Endothelial cell of hepatic sinusoid (primary cell): ENCODE measurements around the gene MISP3.

ENCODE experiments used
- in situ Hi-C: cut with HindIII; loops from 2 replicates; pipeline ENCODE4 v1.10.0; 2017; ENCODE audit warnings: low sequenced_read_pairs

MISP3 gene

DNA sequence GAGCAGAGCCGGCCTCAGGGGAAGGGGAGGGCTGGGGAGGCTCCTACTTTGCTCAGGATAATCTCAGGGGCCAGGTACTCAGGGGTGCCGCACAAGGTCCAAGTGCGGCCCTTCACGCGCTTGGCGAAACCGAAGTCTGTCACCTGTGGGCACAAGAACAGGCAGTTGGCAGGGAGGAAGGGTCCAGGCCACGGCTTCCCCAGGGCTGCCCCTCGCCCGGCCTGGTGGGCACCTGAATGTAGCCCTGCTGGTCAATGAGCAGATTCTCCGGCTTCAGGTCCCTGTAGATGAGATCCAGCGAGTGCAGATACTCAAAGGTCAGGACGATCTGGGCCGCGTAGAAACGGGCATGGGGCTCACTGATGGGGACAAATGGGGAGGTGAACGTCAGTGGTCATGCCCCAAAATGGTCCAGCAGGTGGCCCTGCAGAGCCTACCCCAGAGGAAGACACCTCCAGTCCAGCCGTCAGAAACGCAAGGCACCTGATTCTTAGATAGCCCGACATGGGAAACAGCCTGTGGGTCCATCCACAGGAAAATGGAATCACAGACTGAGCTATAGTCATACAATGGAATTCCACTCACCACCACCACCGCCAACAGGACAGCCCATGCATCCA lies 25.1 kb downstream of the MISP3 start:
- in situ Hi-C loops, result loop anchor here (25.0 kb wide), 1 partner anchor 360 kb away; a partner anchor contains a TSS

DNA sequence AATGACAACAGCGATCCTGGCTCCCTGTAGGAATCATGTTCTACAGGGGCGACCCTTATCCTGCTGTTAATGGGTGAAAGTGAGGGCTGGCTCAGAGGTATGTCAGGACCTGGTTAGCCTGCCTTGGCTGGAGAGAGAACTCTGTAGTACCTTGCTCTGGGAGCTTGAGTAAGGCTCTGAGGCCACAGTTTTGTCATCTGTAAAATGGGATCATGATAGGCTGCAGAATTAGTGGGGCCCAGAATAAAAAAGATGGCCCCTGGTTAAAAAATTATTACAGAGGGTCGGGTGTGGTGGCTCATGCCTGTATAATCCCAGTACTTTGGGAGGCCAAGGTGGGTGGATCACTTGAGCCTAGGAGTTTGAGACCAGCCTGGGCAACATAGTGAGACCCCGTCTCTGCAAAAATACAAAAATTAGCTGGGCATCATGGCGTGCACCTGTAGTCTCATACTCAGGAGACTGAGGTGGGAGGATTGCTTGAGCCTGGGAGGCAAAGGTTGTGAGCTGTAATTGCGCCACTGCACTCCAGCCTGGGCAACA lies 28.5 kb downstream of the MISP3 start:
- in situ Hi-C loops, result no loop called here

DNA sequence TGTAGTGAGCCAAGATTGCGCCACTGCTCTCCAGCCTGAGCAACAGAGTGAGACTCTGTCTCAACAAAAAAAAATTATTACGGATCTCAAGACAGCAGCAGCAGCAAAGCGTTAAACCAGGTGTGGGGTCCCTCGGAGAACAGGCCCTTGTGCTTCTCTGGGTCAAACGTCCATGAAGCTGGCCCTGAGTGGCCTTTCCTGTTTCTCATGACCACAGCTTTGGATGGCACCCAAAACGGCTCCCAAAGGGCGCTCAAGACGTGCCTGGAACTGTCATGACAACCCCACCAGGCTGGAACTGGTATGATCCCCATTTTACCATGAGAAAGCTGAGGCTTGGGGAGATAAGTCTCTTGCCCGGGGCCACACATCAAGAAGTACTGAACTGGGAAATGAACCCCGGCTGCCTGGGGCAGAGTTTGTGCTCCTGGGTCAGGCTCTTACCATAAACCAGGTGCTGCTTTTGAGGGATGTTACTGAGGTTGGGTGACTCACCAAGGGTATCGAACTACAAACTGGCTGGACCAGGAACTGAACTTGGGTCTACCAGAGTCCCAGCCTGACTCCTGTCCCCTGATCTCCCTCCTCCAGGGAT lies 29.6 kb downstream of the MISP3 start:
- in situ Hi-C loops, result no loop called here

DNA sequence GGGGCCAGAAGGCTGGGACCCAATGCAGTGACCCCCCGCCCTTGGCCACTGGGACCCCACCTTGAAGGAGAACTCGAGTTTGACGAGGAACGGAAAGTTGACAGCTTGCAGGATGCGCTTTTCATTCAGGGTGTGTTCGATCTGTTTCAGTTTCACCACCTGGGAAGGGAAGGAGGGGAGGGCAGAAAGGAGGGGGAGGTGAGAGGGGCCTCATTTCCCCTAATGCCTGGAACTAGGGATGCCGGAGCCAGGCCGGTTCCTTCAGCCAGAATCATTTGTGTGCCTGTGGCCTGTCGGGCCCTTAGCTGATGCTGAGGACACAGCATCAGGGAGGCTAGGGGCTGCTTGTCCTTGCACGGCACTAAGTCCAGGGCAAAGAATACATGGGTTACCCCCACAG lies 30.2 kb downstream of the MISP3 start:
- in situ Hi-C loops, result no loop called here

DNA sequence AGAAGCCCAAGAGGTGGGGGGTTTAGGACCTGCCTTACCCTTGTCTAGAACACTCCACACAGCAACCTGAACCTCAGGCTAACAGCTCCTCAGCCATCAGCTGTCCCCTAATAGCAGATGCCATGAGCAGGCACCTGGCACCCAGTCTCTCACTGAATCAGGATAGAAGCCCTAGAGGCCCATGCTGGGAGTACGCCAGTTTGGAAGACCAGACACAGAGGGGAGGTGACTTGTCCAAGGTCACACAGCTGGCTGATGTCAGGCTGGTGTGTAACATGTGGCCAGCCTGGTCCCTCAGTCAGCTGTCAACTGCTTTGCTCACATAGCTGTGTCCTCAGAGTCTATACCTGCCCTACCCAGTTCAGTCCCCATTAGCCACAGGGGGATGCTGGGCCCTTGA lies 30.7 kb downstream of the MISP3 start:
- in situ Hi-C loops, result no loop called here

DNA sequence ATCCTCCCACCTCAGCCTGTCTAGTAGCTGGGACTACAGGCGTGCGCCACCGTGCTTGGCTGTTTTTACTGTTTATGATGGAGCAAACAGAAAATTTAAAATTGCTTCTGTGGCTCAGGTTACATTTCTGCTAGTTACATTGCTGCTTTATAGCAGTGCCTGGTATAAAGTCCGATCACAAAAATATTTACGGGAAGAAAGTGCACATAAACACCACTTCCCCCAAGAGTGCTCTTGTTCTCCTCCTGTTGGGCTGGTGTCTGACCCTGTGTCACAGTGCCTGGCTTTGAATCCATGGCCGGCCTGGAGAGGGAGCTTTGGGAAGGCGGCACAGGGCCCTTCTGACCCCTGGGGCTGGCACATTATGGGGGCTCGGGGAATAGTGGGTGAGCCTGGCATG lies 33.1 kb downstream of the MISP3 start:
- in situ Hi-C loops, result no loop called here

DNA sequence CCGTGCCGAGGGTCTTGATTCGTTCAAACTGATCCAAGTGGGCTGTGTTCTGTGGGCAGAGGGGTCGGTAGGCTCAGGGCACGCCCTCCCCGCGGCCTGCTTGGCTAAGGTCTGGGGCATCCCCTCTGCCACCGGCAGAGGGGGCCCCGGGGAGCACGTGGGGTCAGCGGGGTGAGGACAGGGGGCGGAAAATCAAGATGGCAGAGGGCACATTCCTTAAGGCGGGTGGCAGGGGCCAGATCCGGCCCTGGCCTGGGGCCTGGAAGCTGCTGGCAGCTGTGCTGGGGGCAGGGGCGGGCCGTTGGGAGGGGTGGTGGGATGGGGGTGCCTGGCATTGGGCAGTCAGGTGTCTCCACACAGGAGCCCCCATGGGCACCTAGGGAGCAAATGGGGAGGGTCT lies 34.3 kb downstream of the MISP3 start:
- in situ Hi-C loops, result no loop called here

DNA sequence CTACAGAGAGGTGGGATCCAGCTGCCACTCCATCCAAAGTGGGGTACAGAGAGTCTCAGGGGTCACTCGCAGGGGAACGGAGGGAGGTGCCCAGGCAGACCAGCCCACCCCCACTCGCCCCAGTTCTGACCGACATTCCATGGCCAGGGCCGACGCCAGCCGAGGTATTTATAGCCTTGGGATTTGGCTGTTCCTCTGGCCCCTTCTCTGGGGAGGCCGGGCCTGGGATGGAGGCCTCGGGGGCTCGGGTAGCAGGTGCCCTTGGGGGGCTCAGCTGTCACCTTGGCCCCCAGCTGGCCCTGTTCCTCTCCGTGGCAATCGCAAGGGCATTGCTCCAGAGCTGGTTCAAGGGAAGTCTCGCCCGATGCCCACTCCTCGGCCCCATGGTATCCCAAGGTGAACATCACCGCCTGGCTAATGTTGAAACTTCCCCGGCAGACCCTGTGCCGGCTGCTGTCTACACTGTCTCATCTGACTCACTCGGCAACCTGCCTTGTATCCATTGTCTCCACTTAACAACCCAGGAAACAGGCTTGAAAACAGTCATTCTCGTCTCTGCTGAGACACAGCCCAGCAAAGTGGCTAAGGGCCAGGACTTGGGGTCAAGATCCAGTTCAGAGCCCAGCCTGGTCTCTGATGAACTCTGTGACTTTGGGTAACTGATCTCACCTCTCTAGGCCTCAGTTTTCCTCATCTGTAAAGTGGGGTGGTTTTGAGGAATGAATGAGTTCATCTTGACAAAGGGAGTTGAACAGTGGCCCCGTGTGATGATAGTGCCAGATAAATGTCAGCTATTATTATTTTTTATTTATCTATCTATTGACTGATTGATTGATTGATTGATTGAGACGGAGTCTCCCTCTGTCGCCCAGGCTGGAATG lies 35.2 kb downstream of the MISP3 start:
- in situ Hi-C loops, result no loop called here

DNA sequence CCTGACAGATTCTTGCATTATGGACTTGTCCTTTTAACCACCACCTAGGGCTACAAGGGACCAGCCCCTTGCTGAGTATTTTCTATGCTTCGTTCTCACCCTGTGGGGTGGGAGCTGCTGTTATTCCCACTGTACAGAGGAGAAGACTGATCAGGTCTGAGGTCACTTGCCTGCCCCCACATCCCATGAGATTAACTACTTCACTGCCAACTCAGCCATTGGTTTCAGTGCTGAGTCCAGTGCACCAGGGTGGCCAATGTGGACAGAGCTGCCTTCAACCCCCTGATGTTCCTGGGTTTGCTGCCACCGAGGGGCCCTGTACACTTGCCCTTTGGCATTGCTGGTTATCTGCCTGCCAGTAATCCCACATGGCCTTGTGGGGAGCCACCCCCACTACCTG lies 38.1 kb downstream of the MISP3 start:
- in situ Hi-C loops, result no loop called here

DNA sequence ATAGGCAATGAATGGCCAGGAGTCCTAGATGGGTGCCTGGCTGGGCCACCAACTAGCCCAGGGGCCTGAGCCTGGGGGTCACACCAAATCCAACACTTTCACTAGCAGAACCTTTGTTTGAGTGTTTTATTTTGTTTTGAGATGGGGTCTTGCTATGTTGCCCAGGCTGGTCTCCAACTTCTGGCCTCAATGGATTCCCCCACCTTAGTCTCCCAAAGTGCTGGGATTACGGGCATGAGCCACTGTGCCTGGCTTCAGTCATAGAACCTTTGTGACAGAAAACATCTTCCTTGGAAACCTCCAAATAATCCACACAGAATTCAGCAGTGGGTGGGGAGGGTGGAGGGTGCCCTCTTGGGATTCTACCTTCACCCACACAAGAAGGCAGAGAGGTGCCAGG lies 38.9 kb downstream of the MISP3 start:
- in situ Hi-C loops, result no loop called here

DNA sequence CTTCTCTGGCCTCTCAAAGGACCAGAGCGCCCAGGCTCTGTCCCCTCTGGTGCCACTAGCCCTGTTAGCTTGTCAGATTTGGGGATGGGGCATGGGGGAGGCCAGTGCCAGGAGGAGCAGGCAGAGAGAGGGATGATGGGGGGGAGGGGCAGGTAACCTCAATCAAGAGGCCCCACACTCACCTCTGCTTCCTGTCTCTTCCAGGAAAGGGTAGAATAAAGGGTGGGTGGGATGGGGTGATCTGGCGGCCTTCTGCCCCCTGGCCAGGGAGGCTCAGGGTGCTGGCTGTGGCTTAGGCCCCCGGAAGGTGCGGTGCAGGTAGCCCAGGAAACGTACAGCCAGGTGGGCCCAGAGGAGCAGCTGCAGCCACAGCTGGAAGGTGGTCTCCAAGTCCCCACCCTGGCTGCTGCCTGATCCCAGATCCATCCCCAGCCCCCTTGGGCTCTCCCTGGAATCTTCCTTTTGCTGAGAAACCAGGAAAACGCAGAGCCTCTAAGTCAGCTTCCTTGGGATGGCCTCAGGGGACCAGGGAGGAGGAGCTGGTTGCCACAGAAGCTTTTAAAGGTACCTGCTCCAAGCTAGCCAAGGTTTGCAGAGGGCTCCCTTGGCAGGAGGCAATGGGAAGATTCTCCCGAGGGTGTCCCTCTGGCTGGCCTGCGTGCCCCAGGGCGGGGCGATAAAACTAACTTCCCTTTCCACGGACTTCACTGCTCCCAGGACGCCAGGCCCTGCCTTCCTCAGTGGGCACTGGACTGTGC lies 39.6 kb downstream of the MISP3 start:
- in situ Hi-C loops, result no loop called here

DNA sequence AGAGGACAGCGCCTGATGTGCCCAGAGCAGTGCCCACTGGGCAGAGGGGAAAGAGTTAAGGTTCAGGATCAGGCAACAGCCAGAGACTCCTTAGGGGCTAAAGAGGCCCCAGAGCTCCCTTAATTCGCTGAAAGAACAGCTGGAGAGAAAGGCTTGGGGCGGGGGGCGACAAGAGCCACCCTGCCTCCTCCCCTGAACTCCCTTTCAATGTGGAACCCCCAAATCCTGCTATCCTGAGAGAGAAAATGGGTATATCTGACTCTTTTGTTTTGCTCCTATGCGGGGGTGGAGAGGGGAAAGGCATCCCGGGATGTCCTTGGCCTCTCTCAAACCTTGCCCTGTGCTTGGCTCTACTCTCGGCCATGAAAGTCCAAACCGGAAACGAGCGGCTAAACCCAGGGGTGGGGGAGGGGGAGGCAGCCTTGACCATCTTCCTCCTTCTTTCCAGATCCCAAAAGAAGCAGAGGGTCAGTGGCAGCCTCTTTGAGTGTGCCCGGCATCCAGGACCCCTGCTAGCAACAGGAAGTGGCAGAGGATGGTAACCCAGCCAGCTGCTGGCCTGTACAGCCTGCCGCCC lies 40.3 kb downstream of the MISP3 start:
- in situ Hi-C loops, result no loop called here

DNA sequence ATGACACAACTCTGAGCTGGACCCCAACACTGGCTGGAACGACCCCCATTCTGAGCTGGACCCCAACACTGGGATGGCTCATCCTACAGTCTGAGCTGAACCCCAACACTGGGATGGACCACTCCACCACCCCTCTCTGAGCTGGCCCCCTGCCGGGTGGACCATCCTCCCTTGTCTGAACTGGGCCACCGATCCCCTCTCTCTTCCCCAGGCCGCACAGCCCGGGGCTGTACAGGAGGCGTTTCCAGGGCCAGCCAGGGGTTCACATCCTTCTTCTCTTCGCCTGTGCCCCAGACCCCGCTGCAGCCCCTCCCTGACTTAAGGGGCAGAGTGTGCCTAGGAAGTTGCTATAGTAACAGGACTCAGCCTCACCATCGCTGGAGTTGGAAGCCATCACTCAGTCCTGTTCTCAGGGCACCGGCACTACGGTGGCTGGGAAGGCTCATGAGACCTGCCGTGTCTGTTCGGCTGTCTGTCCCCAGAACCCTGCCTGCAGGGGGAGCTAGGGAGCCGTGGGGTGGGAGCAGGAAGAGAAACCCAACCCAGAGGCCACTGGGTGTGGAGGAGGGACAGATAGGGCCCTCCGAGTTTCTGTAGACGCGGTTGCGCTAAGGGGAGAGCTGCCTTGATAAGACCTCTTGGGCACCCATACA lies 41.3 kb downstream of the MISP3 start:
- in situ Hi-C loops, result no loop called here

DNA sequence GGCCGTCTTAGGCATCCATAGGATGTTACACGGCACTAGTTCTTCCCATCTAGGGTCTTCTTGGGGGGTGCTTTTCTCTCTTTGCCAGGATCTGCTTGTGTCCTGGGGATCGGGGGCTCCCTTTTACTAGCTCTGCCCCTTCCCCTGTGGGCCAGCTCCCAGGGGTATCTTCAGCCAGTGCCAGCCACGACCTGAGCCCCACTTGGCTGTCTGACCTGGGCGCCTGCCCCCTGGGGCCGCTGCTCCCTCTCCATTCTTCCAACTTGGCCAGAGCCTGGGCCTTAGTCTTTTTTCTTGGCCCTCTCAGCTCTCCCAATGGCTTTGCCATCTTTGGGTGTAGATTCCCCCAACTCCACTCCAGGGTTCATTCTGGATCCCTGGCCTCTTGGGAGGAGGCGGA lies 41.9 kb downstream of the MISP3 start:
- in situ Hi-C loops, result no loop called here

DNA sequence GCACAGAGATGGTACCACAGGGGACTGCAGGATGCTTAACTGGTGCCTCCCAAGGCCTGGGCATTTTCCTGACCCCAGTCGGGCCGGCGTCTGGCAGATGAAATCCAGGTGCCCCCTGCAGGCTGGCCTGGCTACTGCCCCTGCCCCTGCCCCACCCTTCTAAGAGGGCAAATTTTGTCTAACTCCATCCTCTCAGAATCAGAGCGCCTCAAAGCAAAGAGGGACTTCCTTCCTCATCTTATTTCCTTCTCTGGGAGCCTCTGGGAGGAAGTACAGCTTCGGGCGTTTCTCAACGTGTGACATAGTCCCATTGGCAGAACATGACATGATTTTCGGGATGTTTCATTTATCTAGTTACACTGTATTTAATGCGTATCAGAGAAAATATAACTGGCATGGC lies 42.3 kb downstream of the MISP3 start:
- in situ Hi-C loops, result no loop called here

DNA sequence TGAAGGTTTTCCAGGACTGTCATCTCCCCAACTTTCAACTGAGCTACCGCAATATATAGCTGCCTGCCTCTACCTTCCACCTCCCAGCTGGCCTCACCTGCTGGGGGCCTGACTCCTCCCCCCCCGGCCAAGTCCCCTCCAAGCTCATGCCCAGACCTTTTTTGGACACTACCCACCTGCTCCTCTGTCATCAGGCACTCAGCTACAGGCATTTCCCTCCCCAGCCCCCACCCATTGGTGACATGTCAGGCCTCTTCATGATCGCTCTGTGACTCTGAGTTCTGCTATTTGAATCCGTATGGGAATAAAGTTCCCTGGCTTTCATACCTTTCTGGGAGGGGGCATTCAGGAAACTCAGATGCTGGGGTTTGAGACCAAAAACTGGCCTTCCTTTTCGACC lies 43.2 kb downstream of the MISP3 start:
- in situ Hi-C loops, result no loop called here

DNA sequence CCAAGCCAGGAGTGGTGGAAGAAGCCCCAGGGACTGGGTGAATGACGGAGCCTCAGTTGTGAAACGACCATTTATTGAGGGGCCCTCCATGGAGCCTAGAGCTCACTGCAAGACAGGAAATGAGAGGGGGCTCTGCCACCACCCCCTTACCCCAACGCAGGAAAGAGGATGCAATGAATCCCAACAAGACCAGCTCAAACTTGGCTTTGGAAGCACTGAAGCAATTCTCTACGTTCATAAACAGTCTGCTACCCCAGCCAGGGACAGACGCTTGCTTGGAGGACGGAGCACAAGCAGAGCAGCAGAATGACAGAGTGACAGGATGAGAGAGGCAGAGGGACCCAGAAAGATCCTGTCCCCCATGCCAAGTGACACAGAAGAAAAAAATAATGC lies 43.9 kb downstream of the MISP3 start:
- in situ Hi-C loops, result no loop called here

DNA sequence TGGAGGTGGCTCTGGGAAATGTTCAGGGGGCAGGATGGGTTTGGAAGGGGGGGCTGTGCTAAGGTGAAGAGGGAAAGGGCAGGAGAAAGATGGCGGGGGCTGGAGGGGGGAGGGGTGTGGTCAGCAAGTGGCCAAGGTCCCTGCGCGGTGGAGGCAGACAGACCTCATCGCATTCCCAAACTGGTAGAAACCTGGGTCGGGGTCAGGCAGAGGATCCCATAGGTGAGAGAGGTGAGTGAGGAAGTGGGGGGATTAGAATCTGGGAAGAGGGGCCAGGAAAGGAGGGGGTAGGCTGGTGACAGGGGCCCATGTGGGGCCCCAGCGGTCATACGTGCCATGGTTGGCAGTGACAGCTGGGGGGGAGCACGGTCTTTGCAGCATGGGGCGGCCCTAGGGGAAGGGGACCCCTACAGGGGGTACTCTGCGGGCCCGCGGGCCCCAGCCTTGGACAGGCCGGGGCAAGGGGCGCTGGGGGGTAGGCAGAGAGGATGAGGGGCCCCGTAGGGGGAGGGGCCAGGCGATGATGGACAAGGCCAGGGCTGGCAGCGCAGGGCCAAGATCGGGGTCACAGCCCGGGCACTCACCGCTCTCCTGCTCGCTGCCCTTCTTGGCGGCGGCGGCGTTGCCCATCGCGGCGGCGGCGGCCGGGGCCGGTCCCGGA lies 44.5 kb downstream of the MISP3 start:
- in situ Hi-C loops, result no loop called here

DNA sequence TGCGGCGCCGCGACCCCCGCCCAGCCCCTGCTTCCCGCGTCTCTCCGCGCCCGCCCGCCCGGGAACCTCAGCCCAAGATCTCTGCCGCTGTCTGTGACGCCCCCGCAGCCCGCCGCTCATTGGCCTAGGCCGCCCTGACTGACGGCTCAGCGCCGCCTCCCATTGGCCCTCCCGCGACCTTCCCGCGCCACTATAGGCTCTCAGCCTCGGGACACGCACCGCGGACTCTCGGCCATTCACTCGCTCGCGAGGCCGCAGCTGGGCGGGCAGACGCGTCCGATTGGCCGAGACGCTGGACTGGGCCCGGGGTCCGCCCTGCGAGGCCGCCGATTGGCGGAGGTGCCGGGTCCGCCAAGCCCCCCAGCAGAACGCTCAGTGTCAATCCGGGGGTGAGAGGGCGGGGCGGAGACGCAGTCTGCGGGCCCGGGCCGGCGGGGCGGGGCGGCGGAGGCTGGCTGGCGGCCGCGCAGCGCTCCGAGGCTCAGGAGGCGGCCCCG lies 45.1 kb downstream of the MISP3 start, which contains the start of gene PRKACA:
PRKACA (minus strand) TSS at position 95 of the 497 bp plus-strand sequence. CDS start 215 bp downstream, outside the sequence.
- in situ Hi-C loops, result no loop called here
